Measurements from ENCODE around the gene C1orf35. TPM values are rescaled to one million over a fixed set of nuclear protein-coding genes. Genes with fewer than 3 reads are reported as not detected.

The C1orf35 gene
- total and polyA plus RNA-seq, 9 of the 15 experiments (the other 6 are each of a cell fraction or from before 2014, with no cell fraction given): 3.2 to 48.7 (median 12.5) TPM

DNA sequence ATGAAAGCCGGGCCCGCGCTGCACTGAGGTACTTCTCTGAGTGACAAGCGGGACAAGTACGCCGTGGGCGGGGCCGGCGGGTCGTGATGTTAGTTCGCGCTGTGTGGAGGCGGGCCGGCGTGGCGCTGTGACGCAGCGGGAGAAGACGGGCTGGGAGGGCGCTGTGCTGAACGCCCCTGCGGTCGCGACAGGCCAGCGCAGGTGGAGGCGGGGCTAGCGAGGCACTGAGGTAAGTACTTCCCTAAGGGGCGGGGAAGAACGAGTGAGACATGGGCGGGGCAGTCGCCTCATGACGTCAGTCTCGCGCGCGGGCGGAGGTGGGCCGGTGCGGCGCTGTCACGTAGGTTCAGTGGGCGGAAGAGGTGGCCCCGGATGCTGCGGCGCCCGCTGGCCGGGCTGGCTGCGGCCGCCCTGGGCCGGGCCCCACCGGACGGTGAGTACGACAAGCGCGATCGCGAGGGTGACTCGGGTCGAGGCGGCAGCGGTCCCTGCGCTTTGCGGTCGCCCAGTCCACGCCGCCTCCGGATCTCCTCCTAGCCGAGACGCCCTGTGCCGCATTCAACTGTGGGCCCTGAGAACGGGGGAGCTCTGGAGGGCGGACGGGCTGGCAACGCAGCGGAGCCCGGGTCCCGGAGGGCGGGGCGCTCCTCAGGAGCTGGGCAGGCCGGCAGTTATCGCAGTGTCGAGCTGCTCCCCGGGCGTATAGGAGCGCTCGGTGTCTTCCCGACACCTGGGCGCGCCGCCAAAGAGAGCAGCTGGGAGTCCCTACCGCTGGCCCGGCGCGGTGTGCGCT, 37.0 kb upstream of the C1orf35 start, which contains the start of gene GUK1 (continued):
- TF ChIP-seq ELF4 (CRISPR knock-in tag; IDR thresholded peaks at IDR 0.05): 0 out of 2 replicates have a peak, but pooled peaks have one; percentile 15
- TF ChIP-seq HOXB6 (CRISPR knock-in tag; IDR thresholded peaks at IDR 0.05; ENCODE audit: borderline replicate concordance): no peak
- no peak for TF ChIP-seq MEF2D (tag; conservative IDR thresholded peaks at IDR 0.05; ENCODE audit: low read depth)
- no peak for TF ChIP-seq CHD2 (IDR thresholded peaks at IDR 0.05; ENCODE audit: low read depth, low read length)
- TF ChIP-seq RBM15 (IDR thresholded peaks at IDR 0.05; ENCODE audit: insufficient read depth, low read length): no peak
- 0 out of 2 replicates have a peak, but pooled peaks have one; percentile 8 for TF ChIP-seq TEAD4 (IDR thresholded peaks at IDR 0.05; ENCODE audit: low read length)
- TF ChIP-seq TEAD4 (CRISPR knock-in tag; IDR thresholded peaks at IDR 0.05; ENCODE audit: borderline replicate concordance): no peak
- TF ChIP-seq SPI1 (IDR thresholded peaks at IDR 0.05; ENCODE audit: borderline replicate concordance, low read depth, low read length): peak; percentile 24; the same call in 1 of the 2 replicates
- peak; percentile 91; the same call in 1 of the 2 replicates for TF ChIP-seq GATAD2A (IDR thresholded peaks at IDR 0.05)
- TF ChIP-seq TCF3 (CRISPR knock-in tag; IDR thresholded peaks at IDR 0.05): peak; percentile 48; the same call in 1 of the 2 replicates
- TF ChIP-seq, protein P1, sequence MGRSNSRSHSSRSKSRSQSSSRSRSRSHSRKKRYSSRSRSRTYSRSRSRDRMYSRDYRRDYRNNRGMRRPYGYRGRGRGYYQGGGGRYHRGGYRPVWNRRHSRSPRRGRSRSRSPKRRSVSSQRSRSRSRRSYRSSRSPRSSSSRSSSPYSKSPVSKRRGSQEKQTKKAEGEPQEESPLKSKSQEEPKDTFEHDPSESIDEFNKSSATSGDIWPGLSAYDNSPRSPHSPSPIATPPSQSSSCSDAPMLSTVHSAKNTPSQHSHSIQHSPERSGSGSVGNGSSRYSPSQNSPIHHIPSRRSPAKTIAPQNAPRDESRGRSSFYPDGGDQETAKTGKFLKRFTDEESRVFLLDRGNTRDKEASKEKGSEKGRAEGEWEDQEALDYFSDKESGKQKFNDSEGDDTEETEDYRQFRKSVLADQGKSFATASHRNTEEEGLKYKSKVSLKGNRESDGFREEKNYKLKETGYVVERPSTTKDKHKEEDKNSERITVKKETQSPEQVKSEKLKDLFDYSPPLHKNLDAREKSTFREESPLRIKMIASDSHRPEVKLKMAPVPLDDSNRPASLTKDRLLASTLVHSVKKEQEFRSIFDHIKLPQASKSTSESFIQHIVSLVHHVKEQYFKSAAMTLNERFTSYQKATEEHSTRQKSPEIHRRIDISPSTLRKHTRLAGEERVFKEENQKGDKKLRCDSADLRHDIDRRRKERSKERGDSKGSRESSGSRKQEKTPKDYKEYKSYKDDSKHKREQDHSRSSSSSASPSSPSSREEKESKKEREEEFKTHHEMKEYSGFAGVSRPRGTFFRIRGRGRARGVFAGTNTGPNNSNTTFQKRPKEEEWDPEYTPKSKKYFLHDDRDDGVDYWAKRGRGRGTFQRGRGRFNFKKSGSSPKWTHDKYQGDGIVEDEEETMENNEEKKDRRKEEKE (IDR thresholded peaks at IDR 0.05; ENCODE audit: borderline replicate concordance in 1 of 2, control insufficient read depth in 1 of 2, low read depth in 2 of 2, low read length in 1 of 2): 0 out of 4 replicates have a peak, but pooled peaks of 1 of the 2 experiments have one; percentile 22
- TF ChIP-seq JUND (IDR thresholded peaks at IDR 0.05; ENCODE audit: borderline replicate concordance, low read depth, low read length): no peak; the same call in 1 of the 2 replicates
- no peak; the same call in 2 of the 3 replicates for TF ChIP-seq JUND (tag; IDR thresholded peaks at IDR 0.05; ENCODE audit: borderline replicate concordance, low read depth, low read length)
- no peak for TF ChIP-seq ZKSCAN3 (CRISPR knock-in tag; IDR thresholded peaks at IDR 0.05)
- peak; percentile 89 for TF ChIP-seq POLR2AphosphoS5 (IDR thresholded peaks at IDR 0.05; ENCODE audit: control insufficient read depth, insufficient read depth, low read depth, low read length)
- no peak for TF ChIP-seq DMBX1 (CRISPR knock-in tag; IDR thresholded peaks at IDR 0.05; ENCODE audit: borderline replicate concordance)
- TF ChIP-seq ATF1 (CRISPR knock-in tag; IDR thresholded peaks at IDR 0.05): peak; percentile 90
- TF ChIP-seq ATF1 (tag; IDR thresholded peaks at IDR 0.05): peak; percentile 100
- TF ChIP-seq HES1 (IDR thresholded peaks at IDR 0.05; ENCODE audit: low read depth): no peak
- no peak for TF ChIP-seq ZNF217 (CRISPR knock-in tag; IDR thresholded peaks at IDR 0.05)
- TF ChIP-seq HINFP (tag; conservative IDR thresholded peaks at IDR 0.05; ENCODE audit: low read depth): no peak
- TF ChIP-seq ZNF589 (CRISPR knock-in tag; IDR thresholded peaks at IDR 0.05; ENCODE audit: low read depth): peak; percentile 83; the same call in 1 of the 2 replicates
- peak; percentile 89 for TF ChIP-seq EP400 (IDR thresholded peaks at IDR 0.05)
- TF ChIP-seq HDGF (IDR thresholded peaks at IDR 0.05): peak; percentile 92
